Measurements from ENCODE around the gene ALPK3.

The ALPK3 gene

DNA sequence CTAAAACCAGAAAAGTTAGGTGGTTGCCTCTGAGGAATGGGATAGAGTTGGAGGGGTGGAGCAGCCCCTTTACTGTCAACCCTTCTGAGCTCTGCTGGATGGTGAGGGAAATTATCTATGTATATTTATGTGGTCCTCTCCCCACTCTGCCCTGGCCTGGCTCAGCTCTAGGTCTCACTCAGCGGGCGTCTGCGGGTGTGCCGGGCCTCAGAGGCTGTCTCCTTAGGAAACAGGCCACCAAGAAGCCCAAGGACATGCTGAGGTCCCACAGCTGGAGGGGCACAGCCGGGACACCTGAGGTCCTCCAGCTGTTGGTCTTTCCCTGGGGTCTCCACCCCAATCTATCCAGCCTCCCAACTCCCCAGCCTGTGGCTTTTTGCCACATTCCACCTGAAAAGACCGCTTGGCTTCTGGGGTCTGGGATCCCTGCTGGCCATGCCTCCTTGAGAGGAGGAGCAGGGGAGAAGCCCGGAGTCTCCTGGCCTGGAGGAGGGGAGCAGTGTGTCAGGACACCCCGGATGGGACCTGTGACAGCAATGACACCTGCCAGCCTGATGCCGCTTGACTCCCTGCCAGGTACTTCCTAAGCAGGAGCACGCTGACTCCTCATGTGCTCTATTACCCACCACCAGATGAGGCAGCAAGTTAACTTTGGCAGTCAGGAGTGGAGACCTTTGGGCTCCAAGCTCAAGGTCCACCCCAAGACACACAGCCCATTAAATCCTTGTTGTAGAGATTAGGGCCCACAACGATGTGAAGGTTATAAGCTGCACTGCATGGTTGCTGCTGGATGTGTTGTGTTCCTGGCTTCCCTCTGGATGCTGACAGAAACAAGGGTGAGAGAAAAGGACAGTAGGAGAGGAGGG, 67.0 kb downstream of the ALPK3 start, which contains the start of gene SLC28A1:
SLC28A1 (plus strand) TSS at position 747 of the 866 bp plus-strand sequence. CDS start 3,099 bp downstream, outside the sequence.
- H3K4me3 ChIP-seq, result no peak within 1 kb of the TSS
- DNase-seq (ENCODE audit: low spot score in 2 of 2), result no peak
- H3K27me3 ChIP-seq (ENCODE audit: low read depth), result no peaks in the 10 kb centered on the region
- H3K36me3 ChIP-seq (replicated peaks), result no peaks in the 10 kb centered on the region
- in situ Hi-C loops (cut with MboI; ENCODE audit: low sequenced_read_pairs), result no loop called here
- H3K4me1 ChIP-seq, result no peaks in the 10 kb centered on the region
- H3K9me3 ChIP-seq, result no peaks in the 10 kb centered on the region

DNA sequence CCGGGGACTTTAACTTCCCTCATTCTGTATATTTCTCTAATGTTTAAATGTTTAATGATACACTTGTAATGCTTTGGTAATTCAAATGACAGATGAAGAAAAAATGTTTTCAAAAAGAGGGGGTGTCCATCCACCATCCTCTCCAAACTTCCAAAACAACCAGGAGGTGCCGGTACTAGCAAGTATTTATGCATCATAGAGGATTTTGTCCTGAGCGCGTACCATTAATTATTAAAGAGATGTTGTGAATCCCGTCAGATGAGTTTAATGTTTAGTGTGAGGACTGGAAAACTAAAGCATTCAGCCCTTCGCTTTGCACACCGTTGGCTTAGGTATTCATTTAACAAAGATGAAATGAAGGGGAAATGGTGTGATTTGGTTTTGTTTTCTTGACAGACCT, 68.6 kb downstream of the ALPK3 start:
- Histone ChIP-seq H3K36me3 (replicated peaks) (no peaks in the 10 kb centered on the region), H3K27me3 (ENCODE audit: low read depth) (no peaks in the 10 kb centered on the region), H3K4me3 (no peak overlapping the region), H3K4me1 (no peaks in the 10 kb centered on the region), H3K9me3 (no peaks in the 10 kb centered on the region)
- in situ Hi-C loops (cut with MboI; ENCODE audit: low sequenced_read_pairs), result no loop called here
- DNase-seq (ENCODE audit: low spot score in 2 of 2), result no peak

DNA sequence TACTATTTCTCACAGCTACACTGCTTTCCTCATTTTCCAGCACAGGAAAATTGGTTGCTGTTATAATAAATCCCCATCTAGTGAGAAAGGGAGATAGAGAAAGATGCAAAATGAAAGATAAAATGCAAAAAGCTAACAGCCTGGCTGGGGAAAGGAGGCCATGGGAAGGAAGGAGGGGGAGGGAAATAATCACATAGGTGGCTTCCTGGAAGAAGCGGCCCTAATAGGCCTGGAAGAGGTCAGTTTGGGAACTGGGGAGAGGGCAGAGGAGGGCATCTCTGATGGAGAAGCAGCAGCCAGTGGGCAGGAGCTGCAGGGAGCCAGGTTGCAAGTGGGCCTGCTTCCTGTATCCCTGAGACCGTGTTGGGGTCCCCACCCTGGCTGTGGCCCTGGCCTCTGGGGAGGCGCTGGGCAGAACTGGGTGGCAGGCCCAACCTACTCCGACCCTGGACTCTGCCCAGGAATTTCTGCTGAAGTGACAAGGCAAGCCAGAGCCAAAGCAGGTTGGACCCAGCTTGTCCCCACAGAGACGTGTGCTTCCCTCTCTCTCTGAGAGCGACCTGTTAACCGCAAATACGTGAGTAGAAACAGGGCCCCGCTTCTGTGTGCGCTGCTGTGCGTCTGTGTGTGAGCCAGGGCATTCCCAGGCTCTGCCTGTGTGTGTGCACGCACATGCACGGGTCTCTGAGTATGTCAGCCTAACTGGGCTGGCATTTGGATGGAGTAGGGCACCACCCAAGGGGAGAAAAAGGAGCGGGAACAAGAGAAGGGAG, 69.2 kb downstream of the ALPK3 start:
- no peaks in the 10 kb centered on the region for H3K36me3 ChIP-seq (replicated peaks)
- no peak overlapping the region for H3K4me3 ChIP-seq
- no peak for DNase-seq (ENCODE audit: low spot score in 2 of 2)
- in situ Hi-C loops (cut with MboI; ENCODE audit: low sequenced_read_pairs), result no loop called here
- H3K27me3 ChIP-seq (ENCODE audit: low read depth), result no peaks in the 10 kb centered on the region
- H3K4me1 ChIP-seq, result no peaks in the 10 kb centered on the region
- H3K9me3 ChIP-seq, result no peaks in the 10 kb centered on the region

DNA sequence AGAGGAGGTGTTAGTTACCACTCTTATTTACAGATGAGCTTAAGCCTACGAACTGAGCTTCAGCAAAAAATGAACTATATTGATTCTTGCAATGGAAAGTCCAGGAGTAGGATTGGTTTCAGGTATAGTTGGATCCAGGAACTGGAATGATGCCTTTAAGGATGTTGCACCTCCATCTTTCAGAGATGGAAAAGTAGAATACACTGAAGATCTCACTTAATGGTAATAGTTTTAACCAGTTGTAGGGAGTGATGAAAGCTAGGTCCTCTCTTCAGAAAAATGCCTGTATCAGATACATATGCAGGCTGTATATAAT, 69.8 kb downstream of the ALPK3 start:
- Histone ChIP-seq H3K27me3 (ENCODE audit: low read depth) (no peaks in the 10 kb centered on the region), H3K9me3 (no peaks in the 10 kb centered on the region), H3K4me1 (no peaks in the 10 kb centered on the region), H3K36me3 (replicated peaks) (no peaks in the 10 kb centered on the region), H3K4me3 (no peak overlapping the region)
- DNase-seq (ENCODE audit: low spot score in 2 of 2), result no peak
- in situ Hi-C loops (cut with MboI; ENCODE audit: low sequenced_read_pairs), result no loop called here

DNA sequence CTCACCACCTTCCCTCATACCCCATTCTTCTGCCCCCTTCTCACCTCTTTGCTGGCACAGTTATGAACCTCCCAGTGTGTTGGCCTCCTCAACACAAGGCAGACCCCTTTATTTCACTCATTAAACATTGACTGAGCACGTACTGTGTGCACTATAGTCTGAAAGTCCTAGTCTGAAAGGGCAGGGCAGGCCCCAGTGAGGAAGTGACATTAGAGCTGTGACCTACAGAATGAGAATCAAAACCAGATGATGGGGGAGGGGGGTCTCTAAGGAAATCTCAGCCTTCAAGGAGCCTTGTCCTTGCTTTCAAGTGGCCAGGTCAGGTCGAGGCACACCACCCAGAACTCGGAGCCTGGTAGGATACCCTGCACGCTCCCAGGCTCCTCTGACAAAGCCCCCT, 70.8 kb downstream of the ALPK3 start:
- Histone ChIP-seq H3K4me1 (no peaks in the 10 kb centered on the region), H3K36me3 (replicated peaks) (no peaks in the 10 kb centered on the region), H3K27me3 (ENCODE audit: low read depth) (no peaks in the 10 kb centered on the region), H3K9me3 (no peaks in the 10 kb centered on the region), H3K4me3 (no peak overlapping the region)
- in situ Hi-C loops (cut with MboI; ENCODE audit: low sequenced_read_pairs), result no loop called here
- DNase-seq (ENCODE audit: low spot score in 2 of 2), result no peak

DNA sequence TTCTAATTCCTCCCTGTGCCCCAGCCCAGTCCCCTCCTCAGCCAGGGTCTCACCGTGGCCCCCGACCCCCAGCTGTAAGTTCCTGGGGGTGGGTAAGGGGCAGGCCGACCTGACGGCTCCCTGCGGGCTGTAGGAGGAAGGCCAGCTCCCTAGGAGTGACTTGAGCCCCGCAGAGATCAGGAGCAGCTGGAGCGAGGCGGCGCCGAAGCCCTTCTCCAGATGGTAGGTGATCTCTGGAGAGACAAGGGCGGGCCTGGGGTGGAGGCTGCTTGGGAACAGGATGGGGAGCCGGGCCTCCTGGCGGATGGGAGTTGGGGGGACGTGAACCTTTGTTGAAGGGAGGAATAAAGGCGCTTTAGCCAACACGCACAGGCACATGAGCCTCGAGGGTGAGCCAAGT, 71.5 kb downstream of the ALPK3 start:
- in situ Hi-C loops (cut with MboI; ENCODE audit: low sequenced_read_pairs), result no loop called here
- Histone ChIP-seq H3K9me3 (no peaks in the 10 kb centered on the region), H3K4me1 (no peaks in the 10 kb centered on the region), H3K4me3 (no peak overlapping the region), H3K36me3 (replicated peaks) (no peaks in the 10 kb centered on the region), H3K27me3 (ENCODE audit: low read depth) (no peaks in the 10 kb centered on the region)
- DNase-seq (ENCODE audit: low spot score in 2 of 2), result no peak

DNA sequence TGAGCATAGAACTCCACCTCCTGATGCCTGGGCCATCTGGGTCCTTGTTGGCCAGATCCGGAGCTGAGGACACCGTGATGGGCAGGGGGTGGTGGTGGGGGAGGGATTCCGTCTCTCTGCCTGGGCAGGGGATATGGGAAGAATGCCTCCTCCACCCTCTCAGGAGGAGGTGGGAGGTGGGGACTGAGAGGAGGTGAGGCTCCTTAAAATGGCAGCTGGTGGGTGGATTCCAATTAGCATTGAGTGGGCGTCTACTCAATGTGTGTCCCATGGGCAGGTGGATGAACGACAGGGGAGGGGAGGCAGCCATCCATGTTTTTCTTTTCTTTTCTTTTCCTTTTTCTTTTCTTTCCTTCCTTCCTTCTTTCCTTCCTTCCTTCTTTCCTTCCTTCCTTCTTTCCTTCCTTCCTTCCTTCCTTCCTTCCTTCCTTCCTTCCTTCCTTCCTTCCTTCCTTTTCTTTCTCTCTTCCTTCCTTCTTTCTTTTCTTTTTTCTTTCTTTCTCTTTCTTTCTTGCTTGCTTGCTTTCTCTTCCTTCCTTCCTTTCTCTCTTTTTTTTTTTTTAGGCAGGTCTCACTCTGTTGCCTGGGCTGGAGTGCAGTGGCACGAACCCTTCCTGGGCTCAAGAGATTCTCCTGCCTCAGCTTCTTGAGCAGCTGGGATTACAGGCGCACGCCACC, 72.3 kb downstream of the ALPK3 start:
- no peak overlapping the region for H3K4me3 ChIP-seq
- no peaks in the 10 kb centered on the region for H3K36me3 ChIP-seq (replicated peaks)
- no peaks in the 10 kb centered on the region for H3K4me1 ChIP-seq
- no peaks in the 10 kb centered on the region for H3K27me3 ChIP-seq (ENCODE audit: low read depth)
- in situ Hi-C loops (cut with MboI; ENCODE audit: low sequenced_read_pairs), result no loop called here
- no peaks in the 10 kb centered on the region for H3K9me3 ChIP-seq
- no peak for DNase-seq (ENCODE audit: low spot score in 2 of 2)

DNA sequence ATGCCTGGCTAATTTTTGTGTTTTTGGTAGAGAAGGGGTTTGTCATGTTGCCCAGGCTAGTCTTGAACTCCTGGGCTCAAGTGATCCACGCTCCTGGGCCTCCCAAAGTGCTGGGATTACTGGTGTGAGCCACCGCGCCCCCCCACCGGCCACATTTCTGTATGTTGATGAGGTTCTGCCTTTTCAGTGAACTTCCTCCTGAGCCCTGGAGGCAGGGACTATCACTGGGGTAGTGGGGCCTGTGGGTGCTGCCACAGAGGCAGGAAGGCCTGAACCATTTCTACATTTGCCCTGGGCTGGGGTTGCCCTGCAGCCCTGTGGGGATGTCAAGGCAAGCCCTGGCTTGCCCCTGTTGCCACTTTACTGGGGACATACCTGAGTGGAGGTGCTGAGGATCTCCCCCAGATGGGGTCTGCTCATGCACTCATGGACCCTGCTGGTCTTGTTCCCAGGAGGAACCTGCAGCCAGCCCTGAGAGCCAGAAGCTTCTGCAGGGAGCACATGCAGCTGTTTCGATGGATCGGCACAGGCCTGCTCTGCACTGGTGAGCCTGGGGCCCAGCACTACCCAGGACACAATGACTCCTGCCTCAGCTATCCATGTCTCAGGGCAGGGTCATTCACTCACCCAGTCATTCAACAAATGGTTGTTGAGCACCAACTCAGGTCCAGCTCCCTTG, 73.0 kb downstream of the ALPK3 start:
- H3K4me1 ChIP-seq, result no peaks in the 10 kb centered on the region
- no peaks in the 10 kb centered on the region; the same call in 1 of the 2 replicates for H3K27me3 ChIP-seq (ENCODE audit: low read depth)
- in situ Hi-C loops (cut with MboI; ENCODE audit: low sequenced_read_pairs), result no loop called here
- DNase-seq (ENCODE audit: low spot score in 2 of 2), result no peak
- H3K36me3 ChIP-seq (replicated peaks), result no peaks in the 10 kb centered on the region
- H3K9me3 ChIP-seq, result no peaks in the 10 kb centered on the region
- no peak overlapping the region for H3K4me3 ChIP-seq

DNA sequence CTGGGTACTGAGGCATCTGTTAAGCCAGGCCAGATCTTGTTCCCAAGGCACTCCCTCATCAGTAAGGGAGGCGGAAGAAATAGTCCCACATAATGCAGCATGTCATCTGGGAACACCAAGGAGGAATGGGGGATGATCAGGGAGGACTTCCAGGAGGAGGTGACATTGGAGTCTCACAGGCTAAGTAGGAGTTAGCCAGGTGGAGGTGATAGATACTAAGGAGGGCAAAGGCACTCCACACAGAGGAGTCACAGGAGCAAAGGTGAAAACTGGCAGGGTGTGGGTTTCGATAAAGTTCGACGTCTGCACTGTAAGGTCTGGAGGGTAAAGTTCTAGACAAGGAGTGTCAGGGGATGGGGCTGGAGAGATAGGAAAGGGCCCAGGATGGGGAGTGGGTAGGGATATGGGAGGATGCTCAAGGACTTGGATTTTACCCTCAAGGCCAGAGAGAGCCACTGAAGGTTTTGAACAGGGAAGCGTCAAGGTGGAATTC, 73.6 kb downstream of the ALPK3 start:
- no peaks in the 10 kb centered on the region for H3K4me1 ChIP-seq
- in situ Hi-C loops (cut with MboI; ENCODE audit: low sequenced_read_pairs), result no loop called here

DNA sequence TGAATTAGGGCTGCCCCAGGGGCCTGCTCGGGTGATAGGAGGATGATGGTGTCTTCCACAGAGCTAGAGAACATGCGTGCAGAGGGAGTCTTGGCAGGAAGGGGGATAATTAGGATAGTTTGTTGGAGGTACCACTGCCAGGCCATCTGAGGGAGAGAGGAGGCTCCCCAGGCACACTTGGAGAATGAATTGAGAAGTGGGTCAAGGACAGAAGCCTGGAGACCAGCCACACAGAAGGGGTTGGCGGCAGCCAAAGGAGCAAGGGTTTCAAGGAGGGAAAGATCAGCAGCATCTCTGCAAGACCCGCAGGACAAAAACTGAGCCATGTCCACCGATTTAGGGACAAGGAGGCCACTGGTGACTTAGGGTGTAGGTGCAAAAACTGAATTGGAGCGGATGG, 74.2 kb downstream of the ALPK3 start:
- DNase-seq (ENCODE audit: low spot score in 2 of 2), result no peak
- Histone ChIP-seq H3K9me3 (no peaks in the 10 kb centered on the region), H3K4me1 (no peaks in the 10 kb centered on the region), H3K4me3 (no peak overlapping the region), H3K36me3 (replicated peaks) (no peaks in the 10 kb centered on the region), H3K27me3 (ENCODE audit: low read depth) (no peaks in the 10 kb centered on the region; the same call in 1 of the 2 replicates)
- in situ Hi-C loops (cut with MboI; ENCODE audit: low sequenced_read_pairs), result no loop called here

More for the DNA sequence above, 73.6 kb downstream of the ALPK3 start:
- H3K9me3 ChIP-seq, result no peaks in the 10 kb centered on the region
- no peaks in the 10 kb centered on the region; the same call in 1 of the 2 replicates for H3K27me3 ChIP-seq (ENCODE audit: low read depth)
- DNase-seq (ENCODE audit: low spot score in 2 of 2), result no peak
- no peak overlapping the region for H3K4me3 ChIP-seq
- H3K36me3 ChIP-seq (replicated peaks), result no peaks in the 10 kb centered on the region

DNA sequence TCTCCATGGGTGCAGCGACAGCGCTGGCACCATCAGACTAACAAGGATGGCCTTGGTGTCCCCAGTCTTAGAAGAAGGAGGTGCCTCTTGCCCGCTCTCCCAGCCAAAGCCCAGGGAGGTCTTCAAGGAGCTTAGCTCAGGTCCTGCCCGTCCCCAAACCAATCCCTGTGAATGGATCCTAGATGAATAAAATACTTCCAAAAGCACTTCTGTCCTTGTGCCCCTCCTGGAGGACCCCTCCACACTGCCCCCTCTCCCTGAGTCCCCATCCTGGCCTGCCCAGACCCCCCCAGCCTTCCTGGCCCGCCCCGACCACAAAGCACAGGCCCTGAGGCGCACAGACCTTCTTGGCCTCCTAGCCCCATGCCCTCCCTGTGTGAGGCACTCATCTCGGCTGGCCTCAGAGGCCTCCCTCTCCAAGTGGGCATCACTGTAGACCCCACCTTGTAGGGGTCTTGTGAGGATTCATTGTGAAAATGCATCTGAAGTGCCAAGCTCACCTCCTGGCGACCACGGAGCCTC, 75.7 kb downstream of the ALPK3 start:
- no peaks in the 10 kb centered on the region; the same call in 1 of the 2 replicates for H3K27me3 ChIP-seq (ENCODE audit: low read depth)
- no peak overlapping the region for H3K4me3 ChIP-seq
- DNase-seq (ENCODE audit: low spot score in 2 of 2), result no peak
- H3K9me3 ChIP-seq, result no peaks in the 10 kb centered on the region
- in situ Hi-C loops (cut with MboI; ENCODE audit: low sequenced_read_pairs), result no loop called here
- no peaks in the 10 kb centered on the region for H3K36me3 ChIP-seq (replicated peaks)
- H3K4me1 ChIP-seq, result no peaks in the 10 kb centered on the region

DNA sequence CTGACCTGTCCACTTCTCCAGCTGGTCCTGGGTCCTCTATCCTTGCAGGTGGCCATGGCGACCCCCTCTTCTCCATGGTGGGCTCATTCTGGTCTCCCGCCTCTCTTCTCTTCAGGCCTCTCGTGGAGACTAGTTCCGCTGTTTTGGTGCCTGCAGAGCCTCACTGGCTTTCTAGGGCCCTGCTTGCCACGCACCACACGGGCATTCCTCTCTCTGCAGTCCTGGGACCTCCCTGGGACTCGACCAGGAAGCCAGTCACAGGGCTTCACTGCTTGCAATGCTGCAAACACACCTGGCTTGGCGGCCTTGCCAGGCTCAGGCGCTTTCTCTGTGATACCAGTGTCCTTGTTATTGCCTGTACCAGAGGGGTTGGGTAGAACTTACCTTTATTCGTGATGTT, 76.5 kb downstream of the ALPK3 start:
- no peak overlapping the region for H3K4me3 ChIP-seq
- H3K9me3 ChIP-seq, result no peaks in the 10 kb centered on the region
- in situ Hi-C loops (cut with MboI; ENCODE audit: low sequenced_read_pairs), result no loop called here
- peaks cover under 1% of the 10 kb centered on the region; the same call in 1 of the 2 replicates for H3K27me3 ChIP-seq (ENCODE audit: low read depth)
- no peak for DNase-seq (ENCODE audit: low spot score in 2 of 2)
- H3K36me3 ChIP-seq (replicated peaks), result no peaks in the 10 kb centered on the region
- H3K4me1 ChIP-seq, result no peaks in the 10 kb centered on the region

DNA sequence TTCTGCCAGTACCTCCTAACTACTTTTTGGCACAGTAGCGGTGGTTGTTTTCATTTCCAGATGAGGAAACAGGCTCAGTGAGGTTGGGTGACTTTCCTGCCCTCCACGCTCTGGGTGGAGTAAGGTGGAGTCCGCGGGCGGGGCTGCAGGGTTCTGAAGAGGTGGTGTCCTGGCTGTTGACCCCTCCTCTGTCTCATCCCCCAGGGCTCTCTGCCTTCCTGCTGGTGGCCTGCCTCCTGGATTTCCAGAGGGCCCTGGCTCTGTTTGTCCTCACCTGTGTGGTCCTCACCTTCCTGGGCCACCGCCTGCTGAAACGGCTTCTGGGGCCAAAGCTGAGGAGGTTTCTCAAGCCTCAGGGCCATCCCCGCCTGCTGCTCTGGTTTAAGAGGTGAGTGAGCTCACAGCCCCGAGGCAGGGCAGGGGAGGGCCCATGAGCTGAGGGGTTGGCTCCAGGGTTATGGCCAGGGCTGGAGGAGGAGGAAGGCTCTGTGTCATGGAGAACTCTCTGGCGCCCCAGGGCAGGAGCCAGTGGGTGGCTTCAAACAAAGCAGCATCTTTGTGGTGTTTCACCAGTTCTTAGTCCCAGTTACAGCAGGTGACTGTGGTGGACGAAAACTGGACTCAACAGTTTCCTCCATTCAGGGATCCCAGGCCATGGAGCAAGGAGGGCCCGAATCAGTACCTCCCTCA, 77.7 kb downstream of the ALPK3 start:
- H3K4me3 ChIP-seq, result no peak overlapping the region
- peaks cover 10% of the 10 kb centered on the region for H3K27me3 ChIP-seq (ENCODE audit: low read depth)
- H3K9me3 ChIP-seq, result no peaks in the 10 kb centered on the region
- H3K4me1 ChIP-seq, result no peaks in the 10 kb centered on the region
- no peak for DNase-seq (ENCODE audit: low spot score in 2 of 2)
- in situ Hi-C loops (cut with MboI; ENCODE audit: low sequenced_read_pairs), result no loop called here
- H3K36me3 ChIP-seq (replicated peaks), result no peaks in the 10 kb centered on the region

All from HAP-1 (cell line).